Thyroid gland (tissue), 4 donors: ENCODE measurements around the gene EEFSEC. TPM values are rescaled to one million over a fixed set of nuclear protein-coding genes. Genes with fewer than 3 reads are reported as not detected.

Source experiments
- DNase-seq, 2 donors: peaks; one replicate each; pipeline ENCODE4 v3.0.0-alpha.2; 2019
- H3K27ac ChIP-seq, 3 donors: fragments of 200-600 bp; sonication (generic); 1 replicate in 2 of 3; 2 replicates in 1 of 3; pipeline ENCODE4 v1.5.1; 2016 to 2019; ENCODE audit warnings: mild to moderate bottlenecking in 1 of 3, moderate library complexity in 1 of 3
- H3K27me3 ChIP-seq: fragments of 200-600 bp; sonication (generic); one replicate; pipeline ENCODE4 v1.5.1; 2019
- H3K36me3 ChIP-seq, 2 donors: fragments of 200-600 bp; sonication (generic); one replicate each; pipeline ENCODE4 v1.5.1; 2016 to 2019
- H3K4me1 ChIP-seq, 2 donors: fragments of 200-600 bp; sonication (generic); one replicate each; pipeline ENCODE4 v1.5.1; 2017 to 2019
- H3K4me3 ChIP-seq, 3 donors: fragments of 200-600 bp; sonication (generic); replicated peaks in 1 of 3; 1 replicate in 2 of 3; 2 replicates in 1 of 3; pipeline ENCODE4 v1.5.1; 2016; ENCODE audit warnings: mild to moderate bottlenecking in 1 of 3
- H3K9me3 ChIP-seq: fragments of 200-600 bp; sonication (generic); one replicate; pipeline ENCODE4 v1.5.1; 2017
- CTCF ChIP-seq, 6 experiments: fragments of 200-600 bp in 3 of 6; fragments of 450-650 bp in 3 of 6; sonication (generic) in 3 of 6; IDR thresholded peaks; one replicate each; pipeline ENCODE4 v1.5.1; 2016 to 2019; ENCODE audit warnings: antibody characterized with exemption in 6 of 6, mild to moderate bottlenecking in 2 of 6, inconsistent platforms in 1 of 6, moderate library complexity in 1 of 6
- POLR2A ChIP-seq, 2 donors: fragments of 450-650 bp; IDR thresholded peaks; one replicate each; pipeline ENCODE4 v1.6.1; 2017; ENCODE audit warnings: antibody characterized with exemption in 2 of 2, mild to moderate bottlenecking in 2 of 2, moderate library complexity in 1 of 2
- WGBS, 2 donors: methylation state at CpG; one replicate each; pipeline ENCODE4 v1.1.5; 2017; 5-methylcytosine and 5-hydroxymethylcytosine counted together
- intact Hi-C: fragments of 100-400 bp; cut with DNase I; formaldehyde crosslinking; loops from one replicate; pipeline ENCODE4 v1.15.1; 2023
- total RNA-seq, 4 donors: library from RNA; depleted of rRNA; stranded (reverse); fragments of >200 nt; gene quantifications; one replicate each; pipeline ENCODE4 v1.2.3, GENCODE V29; 2016

Gene EEFSEC
- total RNA-seq, 4 donors from 2014 or later = 13.3 to 26.6 (median 21.7) TPM

GRCh38 chr3:128262457-128262856, 109.2 kb downstream of the EEFSEC start:
- DNase-seq = no peak
- Histone ChIP-seq H3K36me3 (no peaks in the 10 kb centered on the region), H3K4me1 (peaks cover 10 to 16% of the 10 kb centered on the region in 2 donors), H3K4me3 (no peak overlapping the region), H3K27ac (no peak overlapping the region), H3K27me3 (no peaks in the 10 kb centered on the region), H3K9me3 (no peaks in the 10 kb centered on the region)
- 94 to 99% methylated on average over 2 to 3 of the region's 3 CpGs for WGBS, 2 donors
- intact Hi-C loops = no loop called here
- TF ChIP-seq CTCF (IDR thresholded peaks at IDR 0.05) = no peak
- no peak for TF ChIP-seq POLR2A (IDR thresholded peaks at IDR 0.05)

GRCh38 chr3:128263118-128263517, 109.8 kb downstream of the EEFSEC start:
- WGBS, 2 donors = 49 to 69% methylated on average over 8 of the region's 8 CpGs
- no peak for TF ChIP-seq CTCF (IDR thresholded peaks at IDR 0.05)
- no peak for TF ChIP-seq POLR2A (IDR thresholded peaks at IDR 0.05)
- Histone ChIP-seq H3K4me3 (no peak overlapping the region), H3K36me3 (no peaks in the 10 kb centered on the region), H3K4me1 (peaks cover 10 to 16% of the 10 kb centered on the region in 2 donors), H3K27me3 (no peaks in the 10 kb centered on the region), H3K9me3 (no peaks in the 10 kb centered on the region), H3K27ac (no peak overlapping the region)
- no peak for DNase-seq
- intact Hi-C loops = no loop called here

- Histone ChIP-seq H3K4me1 (peaks cover 10 to 16% of the 10 kb centered on the region in 2 donors), H3K36me3 (no peaks in the 10 kb centered on the region), H3K27ac (no peak overlapping the region), H3K4me3 (no peak overlapping the region), H3K27me3 (no peaks in the 10 kb centered on the region), H3K9me3 (no peaks in the 10 kb centered on the region)
- no peak for DNase-seq
- WGBS, 2 donors = 90 to 95% methylated on average over 6 of the region's 6 CpGs
- no peak for TF ChIP-seq CTCF (IDR thresholded peaks at IDR 0.05)
- TF ChIP-seq POLR2A (IDR thresholded peaks at IDR 0.05) = no peak
- intact Hi-C loops = no loop called here
These were observed 110.7 kb downstream of the EEFSEC start for GRCh38 chr3:128263946-128264345.

GRCh38 chr3:128266453-128266852, 113.2 kb downstream of the EEFSEC start:
- H3K27me3 ChIP-seq = no peaks in the 10 kb centered on the region
- H3K4me3 ChIP-seq = no peak overlapping the region
- WGBS, 2 donors = 6 to 29% methylated on average over 1 of the region's 1 CpG
- peaks cover 10 to 16% of the 10 kb centered on the region in 2 donors for H3K4me1 ChIP-seq
- intact Hi-C loops = no loop called here
- TF ChIP-seq CTCF (IDR thresholded peaks at IDR 0.05) (no peak), POLR2A (IDR thresholded peaks at IDR 0.05) (no peak)
- H3K27ac ChIP-seq = no peak overlapping the region
- H3K9me3 ChIP-seq = no peaks in the 10 kb centered on the region
- peak; percentile 31 to 42 for DNase-seq
- H3K36me3 ChIP-seq = no peaks in the 10 kb centered on the region

GRCh38 chr3:128267541-128267940, 114.3 kb downstream of the EEFSEC start:
- H3K9me3 ChIP-seq = no peaks in the 10 kb centered on the region
- peaks cover 10 to 16% of the 10 kb centered on the region in 2 donors for H3K4me1 ChIP-seq
- H3K27ac ChIP-seq = no peak overlapping the region
- H3K27me3 ChIP-seq = no peaks in the 10 kb centered on the region
- 65 to 89% methylated on average over 4 of the region's 4 CpGs for WGBS, 2 donors
- intact Hi-C loops = no loop called here
- no peak overlapping the region for H3K4me3 ChIP-seq
- no peak for TF ChIP-seq POLR2A (IDR thresholded peaks at IDR 0.05)
- TF ChIP-seq CTCF (IDR thresholded peaks at IDR 0.05) = no peak
- no peak for DNase-seq
- H3K36me3 ChIP-seq = no peaks in the 10 kb centered on the region
